Endothelial cell of umbilical vein (primary cell): Measurements from ENCODE around the gene YY2. TPM values are rescaled to one million over a fixed set of nuclear protein-coding genes. Genes with fewer than 3 reads are reported as not detected.
"Not testable (repeated sequence)": the region's sequence is repeated elsewhere in the genome, so short reads cannot be mapped to it uniquely, and the experiment has no call there.

Experiments used
- BruUV-seq: library from RNA; stranded (reverse); fragments of 400-500 nt; replicated peaks from 2 replicates; lab custom pipeline; 2021; lab: Mats Ljungman, UMichigan
- CTCF ChIA-PET: fragments of 300-600, 350-600 bp; sonication (Branson Sonifier 250); formaldehyde crosslinking; loops from one replicate; lab custom pipeline; 2021; ENCODE audit warnings: antibody characterized with exemption, inconsistent platforms; lab: Charles Lee
- POLR2A ChIA-PET: fragments of 300-600, 350-600 bp; sonication (Branson Sonifier 250); formaldehyde crosslinking; loops from one replicate; lab custom pipeline; 2021; ENCODE audit warnings: antibody characterized with exemption, inconsistent platforms; lab: Charles Lee
- DNase-seq: peaks from one replicate; pipeline ENCODE4 v3.0.0-alpha.2; 2011; ENCODE audit warnings: low read depth, low spot score
- FAIRE-seq: peaks from 2 replicates; lab custom pipeline; 2011; peaks lifted over from hg19 to GRCh38; lab: Jason Lieb, UNC
- H2AFZ ChIP-seq: 2 replicates; pipeline ENCODE4 v1.6.0; 2012; ENCODE audit warnings: low read depth, low read length, control low read depth, inconsistent platforms
- H3K27ac ChIP-seq: 2 replicates; pipeline ENCODE4 v1.5.1; 2011; ENCODE audit warnings: low read depth, mild to moderate bottlenecking, control low read depth, low read length, moderate library complexity; ENCODE audit not compliant: insufficient read depth
- H3K27me3 ChIP-seq, 2 experiments: 2 replicates each; pipeline versions ENCODE4 v1.6.0 to v1.6.1; 2011; ENCODE audit warnings: low read length in 2 of 2, mixed read lengths in 1 of 2; ENCODE audit not compliant: control insufficient read depth in 2 of 2, insufficient read depth in 2 of 2
- H3K36me3 ChIP-seq, 2 experiments: 2 replicates in 1 of 2; 3 replicates in 1 of 2; pipeline ENCODE4 v1.5.1; 2011; ENCODE audit warnings: low read length in 2 of 2, mild to moderate bottlenecking in 1 of 2, moderate library complexity in 1 of 2; ENCODE audit not compliant: control insufficient read depth in 2 of 2, insufficient read depth in 2 of 2; ENCODE audit errors: extremely low read depth in 1 of 2
- H3K4me1 ChIP-seq: 3 replicates; pipeline ENCODE4 v1.5.1; 2011; ENCODE audit warnings: mild to moderate bottlenecking, low read length; ENCODE audit not compliant: control insufficient read depth, insufficient read depth; ENCODE audit errors: extremely low read depth
- H3K4me2 ChIP-seq: 2 replicates; pipeline ENCODE4 v1.6.1; 2011; ENCODE audit warnings: low read length, control low read depth, mixed read lengths; ENCODE audit not compliant: insufficient read depth
- H3K4me3 ChIP-seq, 3 experiments: fragments of 200-600 bp in 1 of 3; sonication (generic), shearing (Covaris generic) in 1 of 3; replicated peaks in 1 of 3; 2 replicates each; pipeline ENCODE4 v1.5.1; 2011 to 2016; ENCODE audit warnings: control low read depth in 3 of 3, low read length in 3 of 3, mild to moderate bottlenecking in 2 of 3, inconsistent platforms in 1 of 3, low read depth in 1 of 3, moderate library complexity in 1 of 3; ENCODE audit not compliant: insufficient read depth in 1 of 3
- H3K79me2 ChIP-seq: 2 replicates; pipeline ENCODE4 v1.6.0; 2012; ENCODE audit warnings: low read length, inconsistent platforms; ENCODE audit not compliant: control insufficient read depth, insufficient read depth
- H3K9ac ChIP-seq: replicated peaks from 2 replicates; pipeline ENCODE3; 2011; ENCODE audit warnings: low read length, control low read depth; ENCODE audit not compliant: insufficient read depth; ENCODE audit errors: extremely low read depth
- H3K9me1 ChIP-seq: replicated peaks from 3 replicates; pipeline ENCODE4 v1.6.0; 2011; ENCODE audit warnings: mild to moderate bottlenecking, low read length; ENCODE audit not compliant: control insufficient read depth, insufficient read depth; ENCODE audit errors: extremely low read depth
- H3K9me3 ChIP-seq: replicated peaks from 2 replicates; pipeline ENCODE4 v1.5.1; 2012; ENCODE audit warnings: low read length, inconsistent platforms; ENCODE audit not compliant: control insufficient read depth, insufficient read depth
- H4K20me1 ChIP-seq: replicated peaks from 2 replicates; pipeline ENCODE3; 2011; ENCODE audit warnings: mild to moderate bottlenecking, low read length; ENCODE audit not compliant: control insufficient read depth, insufficient read depth; ENCODE audit errors: extremely low read depth
- CTCF ChIP-seq, 2 donors: IDR thresholded peaks; 1 replicate in 1 of 2; 2 replicates in 1 of 2; pipeline ENCODE4 v1.5.1; 2011; ENCODE audit warnings: low read length in 2 of 2, mild to moderate bottlenecking in 2 of 2, moderate library complexity in 2 of 2, control low read depth in 1 of 2, inconsistent platforms in 1 of 2, low read depth in 1 of 2; ENCODE audit not compliant: insufficient read depth in 1 of 2; ENCODE audit errors: extremely low read depth in 1 of 2
- EZH2 ChIP-seq: IDR thresholded peaks from 2 replicates; pipeline ENCODE4 v1.6.1; 2012; ENCODE audit warnings: borderline replicate concordance, low read depth, mild to moderate bottlenecking, moderate library complexity, low read length, inconsistent platforms; ENCODE audit not compliant: severe bottlenecking
- FOS ChIP-seq: IDR thresholded peaks from 2 replicates; pipeline ENCODE4 v1.6.1; 2011; ENCODE audit warnings: mild to moderate bottlenecking, low read length, moderate library complexity, borderline replicate concordance; ENCODE audit not compliant: insufficient read depth
- GATA2 ChIP-seq: IDR thresholded peaks from 2 replicates; pipeline ENCODE4 v1.7.0; 2011; ENCODE audit warnings: low read depth, mild to moderate bottlenecking, moderate library complexity, mixed read lengths, low read length; ENCODE audit not compliant: insufficient read length, insufficient read depth
- JUN ChIP-seq: IDR thresholded peaks from 2 replicates; pipeline ENCODE4 v1.6.1; 2011; ENCODE audit warnings: borderline replicate concordance, low read depth; ENCODE audit not compliant: insufficient read length, insufficient read depth
- MYC ChIP-seq: IDR thresholded peaks from one replicate; pipeline ENCODE4 v1.6.1; 2011; ENCODE audit warnings: mild to moderate bottlenecking, low read depth, low read length
- POLR2A ChIP-seq: IDR thresholded peaks from 2 replicates; pipeline ENCODE4 v1.6.1; 2012; ENCODE audit warnings: low read depth, mild to moderate bottlenecking, control low read depth, low read length
- POLR2AphosphoS5 ChIP-seq: IDR thresholded peaks from 2 replicates; pipeline ENCODE4 v1.6.1; 2012; ENCODE audit warnings: low read depth, mild to moderate bottlenecking, control low read depth, low read length, moderate library complexity; ENCODE audit not compliant: insufficient read depth
- dilution Hi-C: fragments of 300-500 bp; cut with MboI; formaldehyde crosslinking; loops from one replicate; pipeline ENCODE4 v1.15.0; 2019; ENCODE audit warnings: low sequenced_read_pairs; ENCODE audit not compliant: extremely low pct_ligation_motif_present
- intact Hi-C: fragments of 100-400 bp; cut with micrococcal nuclease; formaldehyde crosslinking; loops from one replicate; pipeline ENCODE4 v1.10.0; 2022
- polyA plus RNA-seq, 4 experiments: library from polyadenylated mRNA; depleted of rRNA in 3 of 4; stranded (reverse) in 3 of 4; unstranded in 1 of 4; fragments of >200 nt; gene quantifications; 2 replicates each; pipeline versions ENCODE4 v1.2.1 to v1.2.3, GENCODE V29; 2011 to 2012; ENCODE audit warnings: missing spikeins in 1 of 4
- total RNA-seq: library from RNA; stranded (reverse); gene quantifications from 2 replicates; pipeline ENCODE4 v1.2.3, GENCODE V29; 2021
- TF ChIP-seq, protein P1 (sequence below): IDR thresholded peaks from 2 replicates; pipeline ENCODE4 v1.6.1; 2011; ENCODE audit not compliant: insufficient read depth, insufficient read length

The YY2 gene
- total and polyA plus RNA-seq, 2 donors (not counting 3 experiments of a cell fraction or from before 2014, with no cell fraction given), result 0.86 to 3.0 TPM

GRCh38 chrX:21873063-21873775, 17.4 kb downstream of the YY2 start:
- H3K9me1 ChIP-seq, result no peaks in the 10 kb centered on the region
- no peak overlapping the region for H2AFZ ChIP-seq
- H4K20me1 ChIP-seq, result no peaks in the 10 kb centered on the region
- H3K79me2 ChIP-seq, result no peaks in the 10 kb centered on the region
- no peak overlapping the region for H3K27ac ChIP-seq
- no peak for DNase-seq
- no peak overlapping the region for H3K4me2 ChIP-seq
- H3K36me3 ChIP-seq, result no peaks in the 10 kb centered on the region
- H3K4me1 ChIP-seq, result peaks cover 11% of the 10 kb centered on the region
- H3K4me3 ChIP-seq, result no peak overlapping the region
- no peak for FAIRE-seq
- intact Hi-C loops, result loop anchor here (5.0 kb wide), 1 partner anchor 54 kb away; no protein-coding TSS in a partner anchor
- H3K9me3 ChIP-seq, result no peaks in the 10 kb centered on the region
- ChIA-PET POLR2A (no interaction called here), CTCF (no interaction called here)
- H3K9ac ChIP-seq, result no peak overlapping the region
- TF ChIP-seq JUN (no peak), POLR2AphosphoS5 (no peak), CTCF (IDR thresholded peaks at IDR 0.05; ENCODE audit: extremely low read depth in 1 of 2, insufficient read depth in 1 of 2, low read depth in 1 of 2, low read length in 2 of 2) (no peak), FOS (no peak), MYC (no peak), GATA2 (no peak), POLR2A (no peak), EZH2 (no peak)
- TF ChIP-seq, protein P1, sequence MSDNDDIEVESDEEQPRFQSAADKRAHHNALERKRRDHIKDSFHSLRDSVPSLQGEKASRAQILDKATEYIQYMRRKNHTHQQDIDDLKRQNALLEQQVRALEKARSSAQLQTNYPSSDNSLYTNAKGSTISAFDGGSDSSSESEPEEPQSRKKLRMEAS, result no peak
- dilution Hi-C loops, result no loop called here
- no peaks in the 10 kb centered on the region for H3K27me3 ChIP-seq
- no TSS peak for BruUV-seq

DNA sequence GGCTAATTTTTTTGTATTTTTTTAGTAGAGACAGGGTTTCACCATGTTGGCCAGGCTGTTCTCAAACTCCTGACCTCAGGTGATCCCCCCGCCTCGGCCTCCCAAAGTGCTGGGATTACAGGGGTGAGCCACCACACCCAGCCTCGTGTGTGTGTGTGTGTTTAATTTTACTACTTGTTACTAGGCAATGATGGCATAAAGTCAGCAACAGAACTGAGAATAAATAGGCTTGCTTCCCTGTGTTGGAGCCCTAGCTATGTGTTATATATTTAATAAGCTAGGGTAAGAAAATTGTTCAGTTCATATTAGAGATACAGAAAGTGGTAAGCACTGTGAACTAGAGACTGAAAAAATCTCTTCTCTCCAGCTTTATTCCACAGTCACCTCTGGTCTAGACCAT, 18.4 kb downstream of the YY2 start:
- intact Hi-C loops, result loop anchor here (5.0 kb wide), 1 partner anchor 53 kb away; no protein-coding TSS in a partner anchor
- DNase-seq, H3K9ac ChIP-seq, H3K79me2 ChIP-seq, dilution Hi-C loops, H3K27ac ChIP-seq, H3K36me3 ChIP-seq, POLR2A ChIA-PET, H3K4me3 ChIP-seq, H2AFZ ChIP-seq, CTCF ChIA-PET, BruUV-seq, H3K9me3 ChIP-seq, H3K27me3 ChIP-seq, FAIRE-seq, H4K20me1 ChIP-seq, H3K4me2 ChIP-seq, H3K9me1 ChIP-seq: not testable (repeated sequence)
- H3K4me1 ChIP-seq, result peaks cover 11% of the 10 kb centered on the region
